AG08395 (cell line): Measurements from ENCODE around the gene WNT9A.

Experiments used
- DNase-seq: peaks from one replicate; pipeline ENCODE4 v3.0.0; 2012; ENCODE audit warnings: mixed read lengths, low spot score

WNT9A gene

DNA sequence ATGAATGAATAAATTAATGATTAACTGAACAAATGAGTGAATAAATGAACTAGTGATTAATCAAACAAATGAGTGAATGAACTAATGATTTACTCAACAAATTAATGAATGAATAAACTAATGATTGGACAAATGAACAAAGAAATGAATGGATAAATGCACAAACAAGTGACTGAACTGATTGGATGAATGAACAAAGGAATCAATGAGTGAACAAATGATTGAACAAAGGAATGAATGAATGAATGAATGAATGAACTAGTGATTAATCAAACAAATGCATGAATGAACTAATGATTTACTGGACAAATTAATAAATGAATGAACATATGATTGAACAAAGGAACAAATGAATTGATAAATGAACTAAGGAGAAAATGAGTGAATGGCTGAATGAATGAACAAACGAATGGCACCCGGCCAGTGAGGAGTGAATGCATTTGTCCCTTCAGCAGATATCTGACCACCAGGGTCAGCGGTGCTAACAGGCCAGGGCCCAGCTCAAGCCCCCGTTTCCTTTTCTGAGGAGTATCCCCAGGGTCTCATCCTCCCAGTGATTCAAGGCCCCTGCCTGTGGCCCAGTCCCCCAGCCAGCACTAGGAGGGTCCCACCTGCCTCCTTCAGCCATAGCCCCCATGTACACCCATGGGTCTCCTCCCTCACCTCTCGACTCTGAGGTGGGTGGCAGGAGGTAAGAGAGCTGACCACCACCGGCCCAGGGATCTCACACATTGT lies 49.9 kb downstream of the WNT9A start:
- DNase-seq = no peak

- DNase-seq = no peak
Measured at GRCh38 chr1:227896710-227897655, 50.7 kb downstream of the WNT9A start.

GRCh38 chr1:227895828-227896685 lies 51.7 kb downstream of the WNT9A start:
- DNase-seq = no peak

DNA sequence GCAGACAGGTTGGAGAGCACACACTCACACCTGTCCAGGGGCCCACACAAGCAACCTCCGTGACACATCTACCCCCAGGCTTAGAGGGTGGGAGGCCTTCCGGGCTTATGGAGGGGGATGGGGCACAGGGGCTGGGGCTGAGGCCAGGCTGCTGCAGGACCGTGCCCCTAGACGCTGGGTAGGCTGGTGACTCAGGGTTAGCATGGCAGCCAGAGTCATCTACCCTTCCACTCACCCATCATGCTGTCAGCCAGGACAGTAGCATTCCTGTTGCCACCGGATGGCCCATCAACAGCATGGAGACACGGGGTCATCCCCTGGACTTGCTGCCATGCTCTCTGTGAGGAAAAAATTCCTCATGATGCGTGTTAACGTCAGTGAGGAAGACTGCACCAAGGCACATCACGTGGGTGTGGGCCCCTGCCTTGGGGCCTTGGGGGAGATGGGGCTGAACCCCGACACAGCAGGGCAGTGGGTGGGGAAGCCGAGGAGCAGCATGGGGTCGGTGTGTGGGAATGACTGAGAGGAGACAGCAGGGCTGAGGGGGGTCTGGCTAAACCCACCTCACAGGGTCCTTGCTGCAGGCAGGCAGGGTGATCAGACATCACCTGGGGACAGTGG lies 52.8 kb downstream of the WNT9A start:
- no peak for DNase-seq

- DNase-seq = no peak
Measured at GRCh38 chr1:227893949-227894721, 53.6 kb downstream of the WNT9A start.

DNA sequence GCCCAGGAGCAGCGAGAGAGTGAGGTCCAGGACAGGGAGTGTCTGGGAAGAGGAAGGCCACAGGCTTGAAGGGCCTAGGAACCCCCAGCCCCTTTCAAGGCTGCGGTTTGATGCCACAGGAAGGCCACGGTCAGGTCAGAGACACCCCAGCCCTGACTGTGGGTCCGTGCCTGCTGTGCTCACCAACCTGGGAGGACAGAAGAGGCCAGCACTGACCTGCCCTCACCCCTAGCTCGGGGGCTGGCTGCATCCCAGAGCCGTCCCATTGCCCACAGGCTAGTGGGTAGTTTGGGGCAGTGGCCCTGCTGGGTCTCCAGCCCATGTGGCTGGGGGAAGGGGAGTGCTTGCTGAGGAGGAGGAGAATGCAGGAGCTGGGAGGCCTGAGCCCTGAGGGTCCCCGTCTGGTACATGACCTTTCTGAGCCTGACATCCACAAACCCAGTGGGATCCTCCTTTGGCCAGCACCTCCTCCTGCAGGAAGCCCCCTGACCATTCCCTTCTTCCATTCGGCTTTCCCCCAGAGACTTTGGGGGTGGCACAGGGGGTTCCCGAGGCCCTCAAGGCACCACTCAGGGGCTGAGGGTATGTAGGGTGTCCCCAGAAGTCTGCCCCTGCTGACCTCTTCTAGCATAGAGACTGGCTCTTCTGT lies 54.3 kb downstream of the WNT9A start:
- DNase-seq = no peak

GRCh38 chr1:227892489-227893299 lies 55.0 kb downstream of the WNT9A start:
- no peak for DNase-seq

DNA sequence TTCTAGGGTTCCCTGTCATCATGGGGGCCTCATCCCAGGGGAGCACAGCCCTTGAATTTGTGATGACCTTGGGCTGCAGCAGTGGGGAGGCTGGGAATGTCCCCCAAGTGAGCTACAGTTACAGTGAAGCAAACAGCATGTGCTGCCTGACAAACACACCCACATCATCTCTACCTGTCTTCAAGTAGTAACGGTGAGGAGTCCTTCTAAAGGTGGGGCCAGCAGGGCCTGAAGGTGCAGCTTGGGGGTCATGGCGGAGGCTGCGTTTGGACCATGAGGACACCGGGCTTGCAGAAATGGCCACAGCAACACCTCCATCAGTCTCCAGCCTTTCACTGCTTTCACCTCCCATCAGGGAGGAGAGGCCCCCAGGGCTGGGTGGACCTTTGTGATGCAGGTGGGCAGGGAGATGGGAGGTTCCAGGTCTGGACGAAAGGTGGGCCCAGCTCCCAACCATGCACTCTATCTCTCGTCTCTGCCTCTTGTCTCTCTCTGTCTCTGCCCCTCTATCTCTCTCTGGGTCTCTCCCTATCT lies 55.7 kb downstream of the WNT9A start:
- DNase-seq = no peak

DNA sequence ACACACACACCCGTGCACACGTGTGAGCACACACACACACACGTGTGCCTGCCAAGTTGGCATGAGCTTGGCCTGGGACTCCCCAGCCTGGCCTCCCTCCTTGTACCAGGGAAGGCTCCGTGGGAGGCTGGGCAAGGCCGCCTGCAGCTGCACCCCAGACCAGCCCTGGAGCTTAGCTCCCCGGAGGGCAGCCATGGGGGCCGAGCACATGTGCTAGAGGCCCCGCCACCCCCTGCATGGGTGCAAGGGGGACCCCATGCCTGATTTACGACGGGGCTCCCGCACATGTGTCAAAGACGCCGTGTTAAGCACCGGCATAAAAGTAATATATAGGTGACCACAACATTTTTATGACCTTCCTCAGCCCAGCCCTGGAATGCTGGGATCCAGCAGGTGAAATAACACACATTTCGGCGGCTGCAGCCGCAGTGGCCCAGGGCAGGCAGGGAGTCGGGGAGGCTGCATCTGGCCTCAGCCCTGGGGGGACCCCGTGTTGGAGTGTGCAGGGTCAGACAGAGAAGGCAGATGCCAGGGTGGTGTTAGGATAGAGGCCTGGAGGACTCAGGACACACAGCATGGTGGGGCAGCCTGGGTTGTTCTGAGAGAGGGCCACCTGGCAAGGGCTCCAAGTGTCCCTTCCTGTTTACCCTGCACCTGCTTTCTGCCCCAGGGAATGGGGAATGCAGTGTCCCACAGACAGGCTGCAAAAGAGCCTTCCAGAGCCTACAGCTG lies 56.3 kb downstream of the WNT9A start:
- no peak for DNase-seq

GRCh38 chr1:227890451-227891222 lies 57.1 kb downstream of the WNT9A start:
- DNase-seq = no peak

- no peak for DNase-seq
Measured at GRCh38 chr1:227889863-227890405, 57.8 kb downstream of the WNT9A start.

GRCh38 chr1:227889047-227889862 lies 58.5 kb downstream of the WNT9A start:
- DNase-seq = no peak

GRCh38 chr1:227888404-227889046 lies 59.2 kb downstream of the WNT9A start:
- DNase-seq = no peak

DNA sequence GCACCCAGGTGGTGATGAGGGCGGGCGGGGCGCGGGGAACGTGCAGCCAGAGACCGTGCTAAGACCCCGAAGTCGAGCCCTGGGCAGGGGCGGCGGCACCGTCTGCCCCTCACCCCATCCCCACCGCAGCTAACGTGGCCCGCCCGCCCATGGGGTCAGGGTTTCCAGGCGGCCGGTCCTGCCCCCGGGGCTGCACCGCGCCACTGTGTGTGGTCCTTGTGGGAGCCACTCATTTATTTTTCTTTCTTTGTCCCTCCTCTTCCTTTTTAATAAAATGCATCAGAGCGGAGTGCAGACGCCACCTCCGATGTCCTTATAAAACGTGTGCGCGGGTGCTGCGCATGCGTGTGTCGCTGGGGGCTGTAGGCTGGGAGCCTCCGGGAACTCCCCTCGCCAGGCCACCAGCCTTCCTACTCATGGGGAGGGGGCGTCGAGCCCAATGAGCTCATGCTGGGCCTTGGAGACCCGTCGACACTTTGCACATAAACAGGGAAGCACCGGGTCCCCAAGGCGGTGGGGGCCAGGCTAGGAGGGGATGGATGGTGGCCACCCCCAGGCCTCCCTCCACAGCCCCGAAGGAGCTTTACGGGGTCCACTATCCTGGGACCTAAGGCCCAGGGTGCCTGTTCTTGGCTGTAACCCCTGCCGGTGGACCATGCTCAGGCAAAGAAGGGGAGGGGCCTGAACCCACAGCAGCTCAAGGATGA lies 59.9 kb downstream of the WNT9A start:
- DNase-seq = no peak

- peak; percentile 44 for DNase-seq
Measured at GRCh38 chr1:227886993-227887696, 60.6 kb downstream of the WNT9A start.
